Hematopoietic multipotent progenitor cell treated with erythropoietin and hydrocortisone succinate and interleukin-3 and kit ligand, for 15 days (in vitro differentiated cells): ENCODE measurements around the gene SURF6.
A peak's percentile ranks its signal among the peaks of the same experiment; 100 is the strongest.
"Not testable (repeated sequence)": the region's sequence is repeated elsewhere in the genome, so short reads cannot be mapped to it uniquely, and the experiment has no call there.

Experiments
- DNase-seq: peaks from one replicate; pipeline ENCODE4 v3.0.0-alpha.2; 2015; ENCODE audit warnings: low spot score

The SURF6 gene

GRCh38 chr9:133347515-133347984, 11.6 kb upstream of the SURF6 start:
- DNase-seq = peak; percentile 37

DNA sequence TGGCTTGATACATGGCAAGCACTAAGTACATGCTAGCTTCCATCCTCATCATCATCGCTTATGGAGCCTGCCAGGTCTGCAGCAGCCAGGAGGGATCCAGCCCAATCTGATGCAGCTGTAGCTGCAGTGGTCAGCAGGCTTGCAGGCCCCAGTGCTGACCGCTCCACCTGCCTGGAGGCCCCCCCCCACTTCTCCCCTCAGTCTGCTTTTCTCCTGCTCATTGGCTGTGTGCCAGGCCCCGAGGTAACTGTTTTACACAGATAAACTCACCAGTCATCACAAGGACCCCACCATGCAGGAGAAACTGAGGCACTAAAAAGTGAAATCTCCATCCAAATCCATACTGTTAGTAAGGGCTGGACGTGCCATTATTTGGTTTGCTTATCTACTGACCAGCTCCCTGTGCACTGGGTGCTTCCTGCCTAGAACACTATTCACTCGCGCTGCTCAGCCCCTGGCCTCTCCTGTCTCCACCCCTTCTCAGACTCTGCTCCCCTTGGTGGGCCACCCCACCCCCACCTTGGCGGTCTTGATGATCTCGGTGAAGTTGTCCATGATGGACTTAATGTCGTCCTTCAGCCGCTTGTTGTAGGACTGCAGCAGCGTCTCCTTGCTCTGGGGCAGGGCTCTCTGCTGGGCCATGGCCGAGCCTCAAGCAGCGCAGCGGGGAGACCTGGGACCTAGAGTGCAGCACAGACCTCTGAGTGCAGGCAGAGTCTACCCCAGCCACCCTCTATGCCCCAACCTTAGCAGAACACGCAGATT, 10.2 kb upstream of the SURF6 start:
- no peak for DNase-seq

GRCh38 chr9:133345596-133345995, 9.6 kb upstream of the SURF6 start:
- no peak for DNase-seq

GRCh38 chr9:133344979-133345378, 9.0 kb upstream of the SURF6 start:
- DNase-seq = no peak

GRCh38 chr9:133344071-133344470, 8.1 kb upstream of the SURF6 start:
- DNase-seq = no peak

- DNase-seq = no peak
Observed at GRCh38 chr9:133342570-133342969, 6.6 kb upstream of the SURF6 start.

DNA sequence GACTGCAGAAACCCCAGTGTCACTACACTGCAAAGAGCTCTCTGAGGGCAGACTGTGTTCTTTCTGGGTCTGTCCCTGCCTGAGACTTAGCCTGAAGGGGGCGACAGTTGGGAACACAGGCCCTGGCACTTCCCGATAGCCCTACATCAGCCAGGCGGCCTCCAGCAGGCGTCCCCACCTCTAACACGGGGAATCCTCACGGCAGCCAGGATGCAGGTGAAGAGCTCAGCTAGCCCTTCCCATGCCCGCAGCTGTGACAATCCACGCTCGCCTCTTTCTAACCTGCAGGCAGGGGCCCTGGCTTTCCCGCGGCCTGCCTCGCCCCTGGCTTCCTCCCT, 6.0 kb upstream of the SURF6 start:
- peak; percentile 22 for DNase-seq

DNA sequence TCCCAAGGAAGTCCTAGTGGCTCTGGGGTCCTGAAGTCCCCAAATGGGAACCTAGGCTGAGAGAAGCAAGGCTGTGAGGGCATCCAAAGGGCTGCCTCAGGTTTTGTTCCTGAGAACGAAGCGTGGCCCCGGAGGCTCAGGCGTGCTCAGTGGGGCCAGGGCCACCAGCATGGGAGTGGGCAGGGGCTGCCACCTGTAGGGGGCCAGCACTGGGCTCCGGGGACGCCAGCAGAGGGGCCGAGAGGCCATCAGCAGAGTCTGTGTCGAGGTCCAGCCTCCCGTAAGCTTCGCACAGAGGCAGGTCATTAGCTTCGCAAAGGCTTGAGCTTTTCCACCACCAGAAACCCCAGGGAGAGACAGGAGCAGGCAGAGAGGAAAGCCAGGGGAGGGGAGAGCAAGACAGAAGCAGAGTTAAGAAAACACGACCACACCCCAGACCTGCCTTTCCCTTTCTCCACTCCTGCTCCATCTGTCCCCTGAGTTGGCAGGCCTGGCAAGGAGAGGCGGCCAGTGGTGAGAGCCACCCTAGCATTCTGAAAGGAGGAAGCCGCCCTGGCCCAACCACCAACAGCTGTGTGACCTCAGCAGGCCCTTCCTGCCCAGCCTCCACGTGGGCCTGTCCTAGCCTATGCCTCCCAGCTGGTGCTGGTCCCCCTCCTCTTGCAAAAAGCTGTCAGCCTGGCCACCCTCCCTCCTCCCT, 5.5 kb upstream of the SURF6 start:
- DNase-seq = no peak

DNA sequence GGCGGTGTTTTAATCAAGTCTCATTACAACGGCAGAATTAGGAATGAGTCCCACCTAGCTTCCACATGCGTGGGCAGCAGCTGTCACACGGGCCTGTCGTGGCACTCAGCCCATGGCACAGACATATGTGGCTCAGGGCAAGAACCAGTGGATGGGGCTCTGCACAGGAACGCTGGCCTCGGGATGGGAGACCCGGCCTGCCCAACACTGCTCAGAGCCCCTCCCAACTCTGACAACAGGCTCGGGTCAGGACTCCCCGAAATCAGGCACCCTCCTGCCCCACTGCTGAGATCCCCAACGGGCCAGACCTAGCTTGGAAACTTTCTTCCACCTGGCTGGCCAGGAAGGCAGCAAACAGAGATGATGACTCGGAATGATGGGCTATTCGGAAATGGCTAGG, 4.9 kb upstream of the SURF6 start:
- DNase-seq = no peak

DNA sequence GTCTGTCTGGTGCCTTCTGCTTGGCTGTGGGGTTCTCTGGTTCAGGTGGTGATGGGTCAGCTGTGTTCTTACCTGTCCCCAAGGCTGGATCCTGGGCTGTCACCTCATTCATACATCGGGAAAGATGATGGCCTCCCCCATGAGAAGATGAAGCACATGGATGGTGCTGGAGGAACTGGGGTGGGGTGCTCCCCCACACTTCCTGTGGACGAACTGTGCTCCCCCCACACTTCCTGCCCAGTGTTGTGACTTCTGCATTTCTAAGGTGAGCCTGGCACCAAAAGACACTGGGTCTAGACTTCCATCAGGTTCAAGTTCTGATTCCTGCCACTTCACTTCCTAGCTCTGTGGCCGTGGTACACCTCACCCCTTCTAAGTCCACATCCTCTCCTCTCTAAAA, 4.3 kb upstream of the SURF6 start:
- no peak for DNase-seq

DNA sequence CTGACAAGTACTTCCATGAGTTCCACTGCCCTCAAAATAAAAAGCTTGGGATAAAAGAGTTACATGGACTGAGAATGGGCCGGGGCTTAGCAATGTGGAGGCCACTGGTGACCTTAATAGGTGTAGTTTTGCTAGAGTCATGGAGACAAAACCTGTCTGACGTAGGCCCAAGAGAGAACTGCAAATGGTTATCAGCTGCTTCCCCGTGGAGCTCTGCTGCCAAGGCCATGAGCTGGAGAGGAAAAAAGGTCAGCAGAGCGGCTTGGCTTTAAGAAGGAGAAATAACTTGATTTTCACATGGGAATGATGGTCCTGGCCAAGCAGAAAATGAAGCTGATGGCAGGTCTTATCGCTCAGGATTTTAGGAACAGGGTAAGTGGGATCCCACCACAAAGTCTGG, 3.7 kb upstream of the SURF6 start:
- DNase-seq = no peak

DNA sequence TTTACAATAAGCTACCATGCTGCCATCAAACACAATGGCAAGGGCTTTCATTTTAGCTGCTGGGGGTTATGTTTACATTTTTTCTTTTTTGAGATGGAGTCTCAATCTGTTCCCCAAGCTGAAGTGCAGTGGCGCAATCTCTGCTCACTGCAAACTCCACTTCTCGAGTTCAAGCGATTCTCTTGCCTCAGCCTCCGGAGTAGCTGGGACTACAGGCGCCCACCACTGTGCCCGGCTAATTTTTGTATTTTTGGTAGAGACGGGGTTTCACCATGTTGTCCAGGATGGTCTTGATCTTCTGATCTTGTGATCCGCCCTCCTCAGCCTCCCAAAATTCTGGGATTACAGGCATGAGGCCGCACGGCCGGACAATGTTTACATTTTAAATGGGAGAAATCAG, 1.1 kb downstream of the SURF6 start:
- DNase-seq = not testable (repeated sequence)

DNA sequence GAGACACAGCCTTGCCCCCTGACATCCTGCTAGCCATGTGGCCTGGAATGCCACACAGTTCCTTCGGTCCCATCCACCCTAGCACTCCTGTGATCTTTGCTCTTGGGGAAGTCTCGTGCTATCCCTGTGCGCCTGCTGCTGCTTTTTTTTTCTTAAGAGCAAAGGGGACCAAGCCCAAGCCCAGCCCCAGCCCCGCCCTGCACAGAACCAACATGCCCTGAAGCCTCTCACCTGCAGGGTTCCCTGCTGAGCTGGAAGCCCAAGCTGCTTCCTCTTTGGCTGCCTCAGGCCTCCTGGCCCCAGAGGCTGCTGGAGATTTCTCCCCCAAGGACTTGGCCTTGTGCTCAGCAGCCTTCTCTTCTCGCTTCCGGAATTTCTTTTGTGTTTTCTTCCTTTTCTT, 1.8 kb downstream of the SURF6 start:
- DNase-seq = no peak

GRCh38 chr9:133333566-133333965, 2.4 kb downstream of the SURF6 start:
- no peak for DNase-seq

GRCh38 chr9:133333011-133333410, 3.0 kb downstream of the SURF6 start:
- no peak for DNase-seq

GRCh38 chr9:133332381-133332730, 3.6 kb downstream of the SURF6 start:
- DNase-seq = no peak

DNA sequence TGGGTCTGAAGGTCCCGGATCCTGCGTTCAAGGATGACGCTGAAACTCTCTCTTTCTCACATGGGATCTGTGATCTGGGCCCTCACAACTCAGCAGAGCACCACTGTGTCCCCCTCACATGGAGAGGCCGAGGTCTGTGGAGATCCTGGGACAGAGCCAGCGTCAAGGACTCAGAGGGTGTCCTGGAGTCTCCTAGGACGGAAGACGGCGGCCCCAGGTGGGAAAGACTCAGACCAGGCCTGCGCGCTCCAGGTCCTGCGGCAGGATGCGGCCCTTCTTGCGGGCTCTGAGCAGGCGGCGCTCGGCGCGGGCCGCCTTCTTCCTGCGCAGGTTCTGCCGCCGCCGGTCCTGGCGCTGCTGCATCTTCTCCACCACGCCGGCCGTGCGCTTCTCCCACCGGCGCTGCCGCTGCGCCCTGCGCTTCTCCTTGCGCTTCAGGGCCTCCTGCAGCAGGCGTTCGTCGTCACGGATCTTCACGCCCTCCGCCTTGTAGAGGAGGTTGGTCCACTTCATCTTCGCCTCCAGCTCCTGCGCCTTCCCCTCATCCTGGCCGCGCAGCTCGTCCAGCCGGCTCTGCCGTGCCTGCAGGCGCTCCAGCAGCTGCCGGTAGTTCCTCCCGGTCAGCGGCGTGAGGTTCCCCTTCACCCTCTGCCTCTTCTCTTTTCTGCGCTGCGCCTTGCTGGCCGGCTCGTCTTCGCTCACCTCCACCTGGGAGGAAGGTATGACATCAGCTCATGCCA, 4.2 kb downstream of the SURF6 start:
- no peak for DNase-seq

DNA sequence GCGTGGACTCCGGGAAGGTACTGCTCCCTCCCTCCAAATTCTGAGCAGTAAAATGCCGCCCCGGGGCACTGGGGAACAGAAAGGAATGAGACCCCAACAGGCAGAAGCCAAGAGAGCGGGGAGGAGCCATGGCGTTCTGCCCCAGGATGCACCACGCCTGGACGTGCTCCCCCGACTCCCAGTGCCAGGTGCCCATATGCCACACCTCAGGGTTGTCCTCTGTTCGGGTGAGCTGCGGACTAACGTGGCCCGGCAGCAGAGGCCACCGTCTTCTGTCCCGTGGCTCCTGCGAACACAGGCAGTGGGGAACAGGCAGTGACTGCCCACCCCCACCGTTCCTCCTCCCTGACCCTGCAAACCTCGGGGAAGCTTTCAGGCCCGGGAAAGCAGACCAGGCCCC, 4.8 kb downstream of the SURF6 start:
- DNase-seq = no peak

DNA sequence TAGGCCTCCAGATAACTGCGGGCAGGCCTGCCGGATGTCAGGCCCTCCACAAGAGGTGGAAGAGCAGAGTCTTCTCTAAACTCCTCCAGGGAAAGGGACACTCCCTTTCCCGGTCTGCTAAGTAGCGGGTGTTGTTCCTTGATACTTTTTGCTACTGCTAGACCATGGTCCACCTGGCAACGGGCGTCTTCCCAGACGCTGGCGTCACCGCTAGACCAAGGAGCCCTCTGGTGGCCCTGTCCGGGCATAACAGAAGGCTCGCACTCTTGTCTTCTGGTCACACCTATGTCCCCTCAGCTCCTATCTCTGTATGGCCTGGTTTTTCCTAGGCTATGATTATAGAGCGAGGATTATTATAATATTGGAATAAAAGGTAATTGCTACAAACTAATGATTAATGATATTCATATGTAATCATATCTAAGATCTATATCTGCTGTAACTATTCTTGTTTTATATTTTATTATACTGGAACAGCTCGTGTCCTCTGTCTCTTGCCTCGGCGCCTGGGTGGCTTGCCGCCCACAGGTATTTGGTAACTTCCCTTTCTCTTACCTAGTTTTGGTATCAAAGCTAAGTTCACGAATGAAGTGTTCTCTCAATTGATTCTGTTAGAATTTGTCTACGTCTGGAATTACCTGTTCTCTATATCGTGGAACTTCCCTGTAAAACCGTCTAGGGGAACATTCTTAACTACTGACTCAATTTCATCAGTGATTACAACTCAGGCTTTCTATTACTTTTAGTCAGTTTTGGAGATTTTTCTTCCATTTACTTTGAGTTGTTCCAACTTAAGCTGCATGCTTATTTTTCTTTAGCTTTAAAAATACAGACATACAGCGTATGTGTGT, 6.5 kb downstream of the SURF6 start:
- not testable (repeated sequence) for DNase-seq

GRCh38 chr9:133327834-133328484, 8.0 kb downstream of the SURF6 start:
- no peak for DNase-seq

DNA sequence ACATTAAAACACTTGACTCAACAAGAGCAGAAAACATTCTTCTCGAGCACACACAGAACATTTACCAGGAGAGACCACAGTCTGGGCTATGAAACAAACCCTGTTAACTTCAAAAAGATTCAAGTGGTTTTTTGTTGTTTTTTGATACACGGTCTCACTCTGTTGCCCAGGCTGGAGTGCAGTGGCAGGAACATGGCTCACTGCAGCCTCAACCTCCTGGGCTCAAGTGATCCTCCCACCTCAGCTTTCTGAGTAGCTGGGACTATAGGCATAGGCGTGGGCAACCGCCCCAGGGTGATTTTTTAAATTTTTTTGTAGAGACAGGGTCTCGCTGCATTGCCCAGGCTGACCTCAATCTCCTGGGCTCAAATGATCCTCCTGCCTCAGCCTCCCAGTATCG, 9.0 kb downstream of the SURF6 start:
- not testable (repeated sequence) for DNase-seq
